ENCODE data around the gene AP5S1. TPM values are rescaled to one million over a fixed set of nuclear protein-coding genes. Genes with fewer than 3 reads are reported as not detected.

The AP5S1 gene
- total and polyA plus RNA-seq, 2 of the 13 experiments (the other 11 are each of a cell fraction or from before 2014, with no cell fraction given): 7.9 to 23.2 TPM

DNA sequence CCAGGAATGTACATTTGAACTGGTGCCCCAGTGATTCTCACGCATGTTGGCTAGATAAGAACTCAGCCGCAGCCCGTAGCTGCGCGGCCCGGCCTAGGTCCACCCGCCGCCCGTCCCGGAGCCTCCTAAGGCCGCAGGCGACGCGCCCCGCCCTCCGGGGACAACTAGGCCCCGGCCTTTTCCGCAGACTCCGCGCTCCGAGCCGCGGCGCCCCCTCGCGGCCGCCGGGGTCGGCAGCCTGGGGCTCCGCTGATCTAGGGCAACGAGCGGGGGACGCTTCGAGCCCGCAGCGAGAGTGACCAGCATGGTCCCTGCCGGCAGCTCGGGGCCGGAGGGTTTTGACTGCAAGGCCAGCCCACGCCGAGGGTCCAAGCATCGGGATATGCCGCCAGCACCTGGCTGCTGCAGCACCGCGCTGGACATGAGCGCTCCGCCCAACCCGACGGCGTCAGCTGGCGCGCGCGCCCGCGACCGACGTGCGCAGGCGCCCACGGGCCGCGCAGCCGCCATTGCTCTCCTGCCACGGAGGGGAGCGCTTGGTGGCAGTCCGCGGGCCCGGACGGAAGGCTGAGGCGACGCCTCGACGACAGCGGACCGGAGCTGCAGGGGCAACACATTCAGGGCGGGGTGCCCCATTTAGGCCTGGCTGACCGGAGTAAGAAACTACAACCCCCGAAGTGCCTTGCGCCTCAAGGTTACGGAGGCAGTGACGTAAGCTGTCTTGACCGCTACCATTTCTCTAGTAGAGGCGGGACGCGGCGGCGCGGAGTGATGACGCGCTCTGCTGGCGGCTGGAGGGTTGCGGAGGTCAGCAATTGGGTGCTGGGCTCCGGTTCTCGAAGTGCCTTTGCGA, at the start of gene AP5S1 (continued):
- TF ChIP-seq GLMP (CRISPR knock-in tag; IDR thresholded peaks at IDR 0.05; ENCODE audit: borderline replicate concordance): no peak
- peak; percentile 100 for TF ChIP-seq RAD21 (CRISPR knock-in tag; IDR thresholded peaks at IDR 0.05)
- TF ChIP-seq KLF12 (CRISPR knock-in tag; IDR thresholded peaks at IDR 0.05; ENCODE audit: borderline replicate concordance): peak; percentile 99
- TF ChIP-seq, protein P1, sequence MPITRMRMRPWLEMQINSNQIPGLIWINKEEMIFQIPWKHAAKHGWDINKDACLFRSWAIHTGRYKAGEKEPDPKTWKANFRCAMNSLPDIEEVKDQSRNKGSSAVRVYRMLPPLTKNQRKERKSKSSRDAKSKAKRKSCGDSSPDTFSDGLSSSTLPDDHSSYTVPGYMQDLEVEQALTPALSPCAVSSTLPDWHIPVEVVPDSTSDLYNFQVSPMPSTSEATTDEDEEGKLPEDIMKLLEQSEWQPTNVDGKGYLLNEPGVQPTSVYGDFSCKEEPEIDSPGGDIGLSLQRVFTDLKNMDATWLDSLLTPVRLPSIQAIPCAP (CRISPR knock-in tag; IDR thresholded peaks at IDR 0.05; ENCODE audit: low read depth): peak; percentile 75; the same call in 1 of the 2 replicates
- TF ChIP-seq, protein P2, sequence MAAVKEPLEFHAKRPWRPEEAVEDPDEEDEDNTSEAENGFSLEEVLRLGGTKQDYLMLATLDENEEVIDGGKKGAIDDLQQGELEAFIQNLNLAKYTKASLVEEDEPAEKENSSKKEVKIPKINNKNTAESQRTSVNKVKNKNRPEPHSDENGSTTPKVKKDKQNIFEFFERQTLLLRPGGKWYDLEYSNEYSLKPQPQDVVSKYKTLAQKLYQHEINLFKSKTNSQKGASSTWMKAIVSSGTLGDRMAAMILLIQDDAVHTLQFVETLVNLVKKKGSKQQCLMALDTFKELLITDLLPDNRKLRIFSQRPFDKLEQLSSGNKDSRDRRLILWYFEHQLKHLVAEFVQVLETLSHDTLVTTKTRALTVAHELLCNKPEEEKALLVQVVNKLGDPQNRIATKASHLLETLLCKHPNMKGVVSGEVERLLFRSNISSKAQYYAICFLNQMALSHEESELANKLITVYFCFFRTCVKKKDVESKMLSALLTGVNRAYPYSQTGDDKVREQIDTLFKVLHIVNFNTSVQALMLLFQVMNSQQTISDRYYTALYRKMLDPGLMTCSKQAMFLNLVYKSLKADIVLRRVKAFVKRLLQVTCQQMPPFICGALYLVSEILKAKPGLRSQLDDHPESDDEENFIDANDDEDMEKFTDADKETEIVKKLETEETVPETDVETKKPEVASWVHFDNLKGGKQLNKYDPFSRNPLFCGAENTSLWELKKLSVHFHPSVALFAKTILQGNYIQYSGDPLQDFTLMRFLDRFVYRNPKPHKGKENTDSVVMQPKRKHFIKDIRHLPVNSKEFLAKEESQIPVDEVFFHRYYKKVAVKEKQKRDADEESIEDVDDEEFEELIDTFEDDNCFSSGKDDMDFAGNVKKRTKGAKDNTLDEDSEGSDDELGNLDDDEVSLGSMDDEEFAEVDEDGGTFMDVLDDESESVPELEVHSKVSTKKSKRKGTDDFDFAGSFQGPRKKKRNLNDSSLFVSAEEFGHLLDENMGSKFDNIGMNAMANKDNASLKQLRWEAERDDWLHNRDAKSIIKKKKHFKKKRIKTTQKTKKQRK (IDR thresholded peaks at IDR 0.05; ENCODE audit: low read length): no peak
- peak; percentile 89 for TF ChIP-seq ZSCAN12 (CRISPR knock-in tag; IDR thresholded peaks at IDR 0.05)
- TF ChIP-seq ZNF777 (CRISPR knock-in tag; IDR thresholded peaks at IDR 0.05): peak; percentile 100
- TF ChIP-seq MYPOP (CRISPR knock-in tag; IDR thresholded peaks at IDR 0.05): peak; percentile 95
- TF ChIP-seq POGZ (CRISPR knock-in tag; IDR thresholded peaks at IDR 0.05): peak; percentile 96
- 0 out of 2 replicates have a peak, but pooled peaks have one; percentile 52 for TF ChIP-seq HNRNPL (IDR thresholded peaks at IDR 0.05; ENCODE audit: low read depth, low read length)
- peak; percentile 73 for TF ChIP-seq TARDBP (CRISPR knock-in tag; IDR thresholded peaks at IDR 0.05)
- TF ChIP-seq ZNF883 (CRISPR knock-in tag; IDR thresholded peaks at IDR 0.05; ENCODE audit: not compliant biosample characterization): peak; percentile 93
- TF ChIP-seq NR1H2 (CRISPR knock-in tag; IDR thresholded peaks at IDR 0.05; ENCODE audit: borderline replicate concordance, low read depth): peak; percentile 93; the same call in 1 of the 2 replicates
- TF ChIP-seq ZIK1 (CRISPR knock-in tag; IDR thresholded peaks at IDR 0.05; ENCODE audit: borderline replicate concordance, low read depth): peak; percentile 98
- peak; percentile 96 for TF ChIP-seq ZNF891 (CRISPR knock-in tag; IDR thresholded peaks at IDR 0.05)
- 0 out of 2 replicates have a peak, but pooled peaks have one; percentile 69 for TF ChIP-seq MZF1 (CRISPR knock-in tag; IDR thresholded peaks at IDR 0.05; ENCODE audit: borderline replicate concordance)
- TF ChIP-seq, protein P3, sequence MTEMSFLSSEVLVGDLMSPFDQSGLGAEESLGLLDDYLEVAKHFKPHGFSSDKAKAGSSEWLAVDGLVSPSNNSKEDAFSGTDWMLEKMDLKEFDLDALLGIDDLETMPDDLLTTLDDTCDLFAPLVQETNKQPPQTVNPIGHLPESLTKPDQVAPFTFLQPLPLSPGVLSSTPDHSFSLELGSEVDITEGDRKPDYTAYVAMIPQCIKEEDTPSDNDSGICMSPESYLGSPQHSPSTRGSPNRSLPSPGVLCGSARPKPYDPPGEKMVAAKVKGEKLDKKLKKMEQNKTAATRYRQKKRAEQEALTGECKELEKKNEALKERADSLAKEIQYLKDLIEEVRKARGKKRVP (CRISPR knock-in tag; IDR thresholded peaks at IDR 0.05): peak in 1 of 2 experiments; percentile 85; a peak in 2 of 4 replicates
- no peak for TF ChIP-seq IKZF1 (IDR thresholded peaks at IDR 0.05)
- peak; percentile 34; the same call in 1 of the 2 replicates for TF ChIP-seq MAFG (CRISPR knock-in tag; IDR thresholded peaks at IDR 0.05)
- TF ChIP-seq CBX1 (IDR thresholded peaks at IDR 0.05; ENCODE audit: low read depth): peak; percentile 63
- peak; percentile 55 for TF ChIP-seq NCOA2 (CRISPR knock-in tag; IDR thresholded peaks at IDR 0.05)
- TF ChIP-seq DPF2 (CRISPR knock-in tag; IDR thresholded peaks at IDR 0.05; ENCODE audit: borderline replicate concordance, low read depth): peak; percentile 70; the same call in 1 of the 2 replicates

All from HepG2 (cell line).